Activated naive CD8-positive, alpha-beta T cell treated with anti-CD3 and anti-CD28 coated beads, Interleukin-2, amount 10 ng/mL, durations not matched to agents 7 days and 5 days (primary cell): ENCODE results near the gene PIGZ. TPM values are rescaled to one million over a fixed set of nuclear protein-coding genes. Genes with fewer than 3 reads are reported as not detected.

Experiments
- ATAC-seq: fragments of 150-1000 bp; cut with Tn5 transposase; one replicate; pipeline ENCODE4 v1.10.0; 2021; ENCODE audit warnings: low read depth, moderate library complexity
- POLR2A ChIA-PET: fragments of 350-600 bp; sonication (Branson Sonifier 250); formaldehyde crosslinking; loops from one replicate; lab custom pipeline; 2021; ENCODE audit warnings: antibody characterized with exemption; lab: Charles Lee
- DNase-seq: peaks from one replicate; pipeline ENCODE4 v3.0.0; 2021
- H3K27ac Mint-ChIP-seq: one replicate; pipeline ENCODE4 v1.8.0; 2022; ENCODE audit warnings: mild to moderate bottlenecking, mixed read lengths
- H3K27me3 Mint-ChIP-seq: one replicate; pipeline ENCODE4 v1.8.0; 2022; ENCODE audit warnings: mild to moderate bottlenecking, moderate library complexity, mixed read lengths
- H3K36me3 Mint-ChIP-seq: one replicate; pipeline ENCODE4 v1.8.0; 2021; ENCODE audit warnings: mild to moderate bottlenecking, mixed read lengths
- H3K4me1 Mint-ChIP-seq: one replicate; pipeline ENCODE4 v1.8.0; 2021; ENCODE audit warnings: mixed read lengths
- H3K4me3 Mint-ChIP-seq: one replicate; pipeline ENCODE4 v1.8.0; 2022; ENCODE audit warnings: mild to moderate bottlenecking, moderate library complexity, mixed read lengths
- H3K9me3 Mint-ChIP-seq: one replicate; pipeline ENCODE4 v1.8.0; 2021; ENCODE audit warnings: mixed read lengths
- total RNA-seq, 2 experiments: library from RNA; stranded (reverse); gene quantifications; one replicate each; pipeline ENCODE4 v1.2.3, GENCODE V29; 2021

Gene PIGZ
- total RNA-seq, 2 experiments from 2014 or later, result 1.4 TPM

- Mint-ChIP-seq H3K4me1 (no peaks in the 10 kb centered on the region), H3K36me3 (peaks cover 36% of the 10 kb centered on the region), H3K27ac (no peak overlapping the region), H3K27me3 (no peaks in the 10 kb centered on the region), H3K9me3 (peaks cover 8% of the 10 kb centered on the region), H3K4me3 (no peak overlapping the region)
- POLR2A ChIA-PET, result no interaction called here
- ATAC-seq, result no peak
- no peak for DNase-seq
Measured at GRCh38 chr3:196916995-196917394, 51.6 kb downstream of the PIGZ start.

GRCh38 chr3:196916221-196916620 lies 52.4 kb downstream of the PIGZ start:
- H3K27ac Mint-ChIP-seq, result no peak overlapping the region
- no peaks in the 10 kb centered on the region for H3K4me1 Mint-ChIP-seq
- DNase-seq (no peak), ATAC-seq (no peak)
- POLR2A ChIA-PET, result no interaction called here
- H3K9me3 Mint-ChIP-seq, result peaks cover 8% of the 10 kb centered on the region
- no peak overlapping the region for H3K4me3 Mint-ChIP-seq
- H3K36me3 Mint-ChIP-seq, result peaks cover 36% of the 10 kb centered on the region
- H3K27me3 Mint-ChIP-seq, result no peaks in the 10 kb centered on the region

DNA sequence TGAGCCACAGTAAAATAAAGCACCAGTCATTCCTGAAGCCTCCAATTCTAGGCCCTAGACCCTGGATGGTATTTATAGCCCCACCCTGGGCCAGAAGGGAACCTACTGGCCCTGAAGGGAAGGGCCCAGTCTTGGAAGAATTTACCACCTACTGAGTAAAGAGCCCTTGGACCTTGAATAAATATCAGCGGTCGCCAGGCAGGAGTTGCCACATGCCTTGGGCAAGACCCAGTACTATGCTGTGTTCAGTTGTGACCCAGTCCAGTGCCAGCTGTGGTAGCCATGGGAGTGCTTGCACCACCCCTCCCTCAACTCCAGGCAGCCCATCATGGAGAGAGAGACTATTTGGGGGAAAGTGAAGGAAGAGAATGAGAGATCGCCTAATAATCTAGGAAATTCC lies 53.3 kb downstream of the PIGZ start:
- POLR2A ChIA-PET, result no interaction called here
- H3K36me3 Mint-ChIP-seq, result peaks cover 40% of the 10 kb centered on the region
- DNase-seq (no peak), ATAC-seq (no peak)
- no peak overlapping the region for H3K4me3 Mint-ChIP-seq
- H3K27me3 Mint-ChIP-seq, result no peaks in the 10 kb centered on the region
- H3K4me1 Mint-ChIP-seq, result no peaks in the 10 kb centered on the region
- no peak overlapping the region for H3K27ac Mint-ChIP-seq
- H3K9me3 Mint-ChIP-seq, result peaks cover 8% of the 10 kb centered on the region

- H3K4me3 Mint-ChIP-seq, result no peak overlapping the region
- ATAC-seq, result no peak
- H3K27ac Mint-ChIP-seq, result no peak overlapping the region
- H3K27me3 Mint-ChIP-seq, result no peaks in the 10 kb centered on the region
- H3K9me3 Mint-ChIP-seq, result peaks cover 8% of the 10 kb centered on the region
- peaks cover 1% of the 10 kb centered on the region for H3K4me1 Mint-ChIP-seq
- peaks cover 42% of the 10 kb centered on the region for H3K36me3 Mint-ChIP-seq
- POLR2A ChIA-PET, result no interaction called here
- no peak for DNase-seq
Measured at GRCh38 chr3:196914866-196915265, 53.8 kb downstream of the PIGZ start.

GRCh38 chr3:196903740-196904139 lies 64.9 kb downstream of the PIGZ start:
- H3K9me3 Mint-ChIP-seq, result no peaks in the 10 kb centered on the region
- POLR2A ChIA-PET, result no interaction called here
- H3K4me3 Mint-ChIP-seq, result no peak overlapping the region
- ATAC-seq, result no peak
- no peaks in the 10 kb centered on the region for H3K27me3 Mint-ChIP-seq
- peaks cover 29% of the 10 kb centered on the region for H3K36me3 Mint-ChIP-seq
- no peak for DNase-seq
- no peak overlapping the region for H3K27ac Mint-ChIP-seq
- no peaks in the 10 kb centered on the region for H3K4me1 Mint-ChIP-seq

DNA sequence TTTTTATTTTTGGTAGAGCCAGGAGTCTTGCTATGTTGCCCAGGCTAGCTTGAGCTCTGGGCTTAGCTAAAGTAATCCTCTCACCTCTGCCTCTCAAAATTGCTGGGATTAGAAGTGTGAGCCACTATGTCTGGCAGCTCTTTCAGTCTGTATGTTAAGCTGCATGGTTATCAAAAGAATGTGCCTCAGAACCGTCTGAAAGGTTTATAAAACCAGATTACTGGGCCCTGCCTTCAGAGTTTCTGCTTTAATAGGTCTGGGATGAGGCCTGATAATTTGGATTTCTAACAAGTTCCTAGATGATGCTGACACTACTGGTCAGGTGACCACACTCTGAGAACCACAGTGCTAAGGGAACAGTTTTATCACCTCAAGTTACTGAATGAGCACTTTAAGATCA lies 66.3 kb downstream of the PIGZ start:
- H3K4me1 Mint-ChIP-seq, result no peaks in the 10 kb centered on the region
- H3K9me3 Mint-ChIP-seq, result no peaks in the 10 kb centered on the region
- ATAC-seq (no peak), DNase-seq (no peak)
- no peak overlapping the region for H3K27ac Mint-ChIP-seq
- H3K4me3 Mint-ChIP-seq, result no peak overlapping the region
- peaks cover 22% of the 10 kb centered on the region for H3K36me3 Mint-ChIP-seq
- no peaks in the 10 kb centered on the region for H3K27me3 Mint-ChIP-seq
- POLR2A ChIA-PET, result no interaction called here

DNA sequence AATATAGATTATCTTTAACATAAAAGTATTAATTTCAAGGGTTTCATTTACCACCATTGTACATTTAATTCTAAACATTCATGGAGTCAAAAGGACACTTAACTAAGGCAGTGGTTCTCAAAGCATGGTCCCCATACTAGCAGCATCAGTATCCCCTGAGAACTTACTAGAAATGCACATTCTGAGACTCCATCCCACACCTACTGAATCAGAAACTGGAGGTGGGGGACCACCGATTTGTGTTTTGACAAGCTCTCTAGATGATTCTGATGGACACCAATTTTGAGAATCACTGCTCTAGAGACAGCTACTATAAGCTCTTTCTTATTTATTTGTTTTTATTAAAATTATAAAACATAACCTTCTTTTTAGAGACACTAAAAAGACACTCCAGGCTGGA lies 66.9 kb downstream of the PIGZ start:
- H3K9me3 Mint-ChIP-seq, result no peaks in the 10 kb centered on the region
- no peaks in the 10 kb centered on the region for H3K4me1 Mint-ChIP-seq
- DNase-seq, result no peak
- no peak overlapping the region for H3K4me3 Mint-ChIP-seq
- H3K27ac Mint-ChIP-seq, result no peak overlapping the region
- no peaks in the 10 kb centered on the region for H3K27me3 Mint-ChIP-seq
- H3K36me3 Mint-ChIP-seq, result peaks cover 20% of the 10 kb centered on the region
- POLR2A ChIA-PET, result no interaction called here
- no peak for ATAC-seq

Other genes with a start within 250 kb of the PIGZ start
- 10 to 100 TPM; 77.2 to 81.3 TPM for gene PAK2, start 229.0 kb downstream of the PIGZ start, total RNA-seq
- gene SENP5, start 100.9 kb downstream of the PIGZ start, total RNA-seq, result 10 to 100 TPM; 37.5 to 37.9 TPM
- gene NCBP2, start 26.3 kb downstream of the PIGZ start, total RNA-seq, result 10 to 100 TPM; 53.0 to 55.8 TPM
- 1 to 10 TPM; 5.4 to 5.6 TPM for gene MELTF, start 61.0 kb upstream of the PIGZ start, total RNA-seq